Measurements from ENCODE around the gene PAOX. TPM values are rescaled to one million over a fixed set of nuclear protein-coding genes. Genes with fewer than 3 reads are reported as not detected.

The PAOX gene
- total RNA-seq, 4 donors from 2014 or later, result 15.3 to 26.7 (median 18.4) TPM

- 65 to 68% methylated on average over 9 of the region's 9 CpGs for WGBS, 2 donors
- DNase-seq (ENCODE audit: low spot score in 2 of 2), result no peak
- peaks cover 0 to 16% (median 3%) of the 10 kb centered on the region in 4 donors for H3K4me1 ChIP-seq
- no peaks in the 10 kb centered on the region for H3K36me3 ChIP-seq
- no peak overlapping the region for H3K4me3 ChIP-seq
- peaks cover 0 to 5% (median 0%) of the 10 kb centered on the region in 4 donors for H3K9me3 ChIP-seq
- H3K27ac ChIP-seq, result no peak overlapping the region
- TF ChIP-seq POLR2A (IDR thresholded peaks at IDR 0.05) (no peak), CTCF (IDR thresholded peaks at IDR 0.05) (no peak), EP300 (IDR thresholded peaks at IDR 0.05) (no peak)
- H3K27me3 ChIP-seq, result peaks cover 0 to 59% of the 10 kb centered on the region in 2 donors
Measured at GRCh38 chr10:133343558-133343957, 35.5 kb upstream of the PAOX start.

- H3K27me3 ChIP-seq, result peaks cover 0 to 55% of the 10 kb centered on the region in 2 donors
- WGBS, 2 donors, result 63 to 65% methylated on average over 5 of the region's 5 CpGs
Measured at GRCh38 chr10:133344236-133344635, 34.8 kb upstream of the PAOX start.

GRCh38 chr10:133346413-133346812, 32.6 kb upstream of the PAOX start:
- DNase-seq (ENCODE audit: low spot score in 2 of 2), result no peak
- Histone ChIP-seq H3K36me3 (no peaks in the 10 kb centered on the region), H3K4me1 (peaks cover 0 to 37% (median 5%) of the 10 kb centered on the region in 4 donors), H3K4me3 (no peak overlapping the region), H3K27me3 (peaks cover 0 to 35% of the 10 kb centered on the region in 2 donors), H3K9me3 (peaks cover 0 to 1% (median 0%) of the 10 kb centered on the region in 4 donors), H3K27ac (no peak overlapping the region)
- TF ChIP-seq POLR2A (IDR thresholded peaks at IDR 0.05) (no peak), CTCF (IDR thresholded peaks at IDR 0.05) (no peak), EP300 (IDR thresholded peaks at IDR 0.05) (no peak)
- WGBS, 2 donors, result 52 to 63% methylated on average over 11 of the region's 11 CpGs

More at GRCh38 chr10:133344236-133344635, 34.8 kb upstream of the PAOX start:
- Histone ChIP-seq H3K36me3 (no peaks in the 10 kb centered on the region), H3K4me3 (no peak overlapping the region), H3K9me3 (peaks cover 0 to 5% (median 0%) of the 10 kb centered on the region in 4 donors), H3K4me1 (peaks cover 0 to 16% (median 3%) of the 10 kb centered on the region in 4 donors), H3K27ac (no peak overlapping the region)
- no peak for DNase-seq (ENCODE audit: low spot score in 2 of 2)
- TF ChIP-seq CTCF (IDR thresholded peaks at IDR 0.05), result no peak
- TF ChIP-seq POLR2A (IDR thresholded peaks at IDR 0.05), result no peak
- TF ChIP-seq EP300 (IDR thresholded peaks at IDR 0.05), result no peak

- Histone ChIP-seq H3K4me1 (peaks cover 0 to 37% (median 5%) of the 10 kb centered on the region in 4 donors), H3K27ac (peak overlapping the region in 2 of 4 donors; percentile 29 to 73), H3K9me3 (no peaks in the 10 kb centered on the region), H3K27me3 (peaks cover 0 to 21% of the 10 kb centered on the region in 2 donors), H3K4me3 (no peak overlapping the region), H3K36me3 (no peaks in the 10 kb centered on the region)
- 38 to 47% methylated on average over 12 to 14 of the region's 16 CpGs for WGBS, 2 donors
- no peak for TF ChIP-seq EP300 (IDR thresholded peaks at IDR 0.05)
- TF ChIP-seq POLR2A (IDR thresholded peaks at IDR 0.05), result no peak
- no peak for TF ChIP-seq CTCF (IDR thresholded peaks at IDR 0.05)
- DNase-seq (ENCODE audit: low spot score in 2 of 2), result no peak
Measured at GRCh38 chr10:133347710-133348517, 31.1 kb upstream of the PAOX start.

- H3K4me1 ChIP-seq, result peaks cover 0 to 37% (median 5%) of the 10 kb centered on the region in 4 donors
Measured at GRCh38 chr10:133349160-133349568, 29.9 kb upstream of the PAOX start.

More at GRCh38 chr10:133349160-133349568, 29.9 kb upstream of the PAOX start:
- Histone ChIP-seq H3K9me3 (no peaks in the 10 kb centered on the region), H3K4me3 (no peak overlapping the region), H3K27me3 (peaks cover 0 to 14% of the 10 kb centered on the region in 2 donors), H3K36me3 (peaks cover 0 to 2% (median 0%) of the 10 kb centered on the region in 3 donors), H3K27ac (no peak overlapping the region)
- TF ChIP-seq EP300 (IDR thresholded peaks at IDR 0.05), result no peak
- TF ChIP-seq CTCF (IDR thresholded peaks at IDR 0.05), result no peak
- no peak for DNase-seq (ENCODE audit: low spot score in 2 of 2)
- WGBS, 2 donors, result 73 to 82% methylated on average over 8 of the region's 8 CpGs
